HG02610 (cell line): ENCODE results near the gene LNX1.
A peak's percentile ranks its signal among the peaks of the same experiment; 100 is the strongest.

Experiments
- ATAC-seq: cut with Tn5 transposase; IDR thresholded peaks from one replicate; pipeline ENCODE4 v1.9.1; 2021; ENCODE audit warnings: mild to moderate bottlenecking, moderate library complexity; ENCODE audit not compliant: unreplicated experiment

Gene LNX1

DNA sequence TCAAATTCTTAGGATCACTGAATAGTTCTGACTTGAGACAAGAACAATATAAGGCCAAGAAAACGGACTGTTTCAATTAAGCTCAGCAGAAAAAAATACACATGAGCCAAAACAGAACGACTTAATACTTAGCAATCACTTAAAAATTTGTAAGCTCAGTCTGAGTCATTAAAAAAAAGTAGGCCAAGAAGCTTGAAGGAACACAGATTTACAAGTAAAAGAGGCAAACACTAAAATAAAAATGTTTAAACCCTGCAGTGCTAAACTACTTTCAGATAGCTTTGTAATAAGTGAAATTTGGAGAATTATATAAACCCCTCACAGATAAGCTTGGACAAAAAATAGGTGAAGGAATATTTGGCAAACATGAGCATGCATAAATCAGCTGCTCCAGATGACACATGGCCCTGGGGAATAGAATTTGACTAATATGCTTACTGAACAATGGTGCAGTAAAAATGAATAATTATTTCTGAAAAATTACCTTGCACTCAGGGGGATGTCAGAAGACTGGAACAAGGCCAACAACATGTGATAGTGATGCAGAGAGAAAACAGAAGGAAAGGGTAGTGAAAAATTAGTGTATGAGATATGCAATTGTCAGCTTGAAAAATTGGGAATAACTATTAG is 49.6 kb downstream of the LNX1 start:
- ATAC-seq: peak; percentile 74

DNA sequence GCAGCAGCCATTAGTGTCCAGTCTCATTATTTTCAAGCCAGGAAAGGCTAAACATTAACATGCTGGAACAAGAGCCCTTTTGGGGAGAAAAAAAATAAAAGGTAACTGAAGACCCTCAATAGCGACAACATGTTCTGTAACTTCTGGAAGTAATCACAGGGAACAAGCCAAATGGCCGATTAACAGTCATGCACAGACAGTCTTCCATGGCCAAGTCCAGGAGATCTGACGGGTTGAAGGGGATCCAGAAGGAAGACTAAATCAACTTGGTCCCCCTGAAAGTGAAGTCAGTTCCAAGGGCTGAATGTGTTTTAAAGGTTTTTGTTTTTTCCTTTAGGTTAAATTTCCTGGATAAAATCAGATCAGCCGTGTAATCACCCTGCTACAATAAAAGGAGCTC is 52.5 kb downstream of the LNX1 start:
- ATAC-seq: no peak

DNA sequence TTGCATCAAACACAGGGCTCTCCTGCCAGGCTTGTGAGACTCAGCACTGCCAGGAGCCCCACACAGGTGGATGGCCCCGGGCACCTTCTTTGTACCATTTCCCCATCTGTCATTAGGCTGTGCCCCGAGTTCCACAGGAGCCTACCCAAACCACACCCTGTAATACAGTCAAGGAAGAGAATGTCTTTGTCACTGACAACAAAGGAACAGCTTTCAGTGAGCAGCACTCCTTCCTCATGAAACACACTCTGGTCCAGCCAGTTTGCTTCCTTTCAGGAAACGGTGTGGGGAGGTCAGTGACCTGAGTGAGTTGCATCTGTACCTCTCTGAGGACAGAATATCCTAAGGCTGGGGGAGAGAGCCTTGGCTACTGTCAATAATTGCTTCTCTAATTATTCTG is 53.7 kb downstream of the LNX1 start:
- no peak for ATAC-seq

DNA sequence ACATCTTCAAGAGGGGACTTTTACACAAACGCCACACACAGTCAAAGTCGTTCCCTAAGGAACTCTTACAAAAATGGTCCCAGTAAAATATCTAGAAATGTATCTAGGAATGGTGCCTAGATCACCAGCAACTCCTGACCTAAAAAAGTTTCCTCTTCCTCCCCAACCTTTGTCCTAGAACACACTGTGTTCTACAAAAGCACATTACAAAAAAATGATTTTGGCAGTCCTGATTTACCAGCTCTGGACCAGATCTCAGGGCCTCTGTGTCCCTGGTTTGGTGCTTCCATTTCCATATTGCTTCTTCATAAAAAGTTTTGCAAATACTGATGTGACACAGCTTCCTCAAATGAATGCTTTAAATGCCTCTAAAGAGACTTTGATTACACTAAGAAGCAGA is 55.0 kb downstream of the LNX1 start:
- no peak for ATAC-seq

DNA sequence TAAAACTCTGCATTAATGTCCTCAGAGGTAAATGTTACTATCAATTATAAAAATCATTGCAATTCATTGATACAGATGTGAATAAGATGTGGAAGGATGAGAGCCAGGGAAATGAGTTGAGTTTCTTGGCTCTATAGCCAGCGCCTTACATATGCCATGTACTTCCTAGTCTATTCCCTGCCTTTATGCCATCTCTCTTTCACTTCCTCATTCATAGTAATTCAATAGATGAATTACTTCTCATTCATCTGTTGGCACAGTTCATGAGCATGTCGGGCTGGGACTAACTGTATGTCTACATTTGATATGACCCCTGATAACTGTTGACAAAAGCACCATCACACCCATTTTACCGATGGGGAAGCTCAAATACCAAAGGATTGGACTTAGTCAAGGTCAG is 55.7 kb downstream of the LNX1 start:
- ATAC-seq: no peak

DNA sequence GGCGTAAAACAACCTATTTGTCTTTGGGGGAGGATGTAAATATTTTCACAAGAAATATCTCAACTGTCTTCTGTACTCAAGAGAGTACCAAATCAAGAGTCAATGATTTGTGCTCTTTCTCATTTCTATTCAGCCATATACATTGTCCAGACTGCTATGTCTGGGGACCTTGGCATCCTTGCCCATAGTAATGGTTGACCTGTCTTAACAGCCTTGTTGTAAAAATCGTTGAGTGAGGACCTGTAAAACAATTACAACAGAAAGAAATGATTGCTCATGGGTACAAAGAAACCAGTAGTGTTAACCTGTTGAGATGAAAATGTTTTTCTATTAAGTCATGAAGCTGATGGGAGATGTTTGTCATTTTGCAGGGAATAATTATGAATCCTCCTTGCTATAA is 56.6 kb downstream of the LNX1 start:
- no peak for ATAC-seq

DNA sequence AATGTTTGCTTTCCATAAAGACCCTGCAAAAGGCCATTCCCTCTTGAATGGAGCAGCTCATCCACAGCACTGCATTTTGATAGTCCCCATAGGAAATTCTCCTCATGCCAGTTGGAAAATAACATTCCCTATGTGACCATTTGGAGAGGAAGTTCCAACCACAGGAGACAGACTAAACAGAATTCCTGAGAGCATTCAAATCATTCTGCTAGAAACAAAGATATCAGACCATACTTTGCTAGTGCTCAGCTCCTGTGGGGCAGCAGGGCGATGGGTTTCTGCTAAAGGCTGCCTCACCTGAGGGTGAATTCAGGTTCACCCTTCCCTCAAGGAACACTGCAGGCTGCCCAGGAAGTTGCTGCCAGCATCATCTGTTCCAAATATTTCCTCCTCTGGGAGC is 58.8 kb downstream of the LNX1 start:
- no peak for ATAC-seq

DNA sequence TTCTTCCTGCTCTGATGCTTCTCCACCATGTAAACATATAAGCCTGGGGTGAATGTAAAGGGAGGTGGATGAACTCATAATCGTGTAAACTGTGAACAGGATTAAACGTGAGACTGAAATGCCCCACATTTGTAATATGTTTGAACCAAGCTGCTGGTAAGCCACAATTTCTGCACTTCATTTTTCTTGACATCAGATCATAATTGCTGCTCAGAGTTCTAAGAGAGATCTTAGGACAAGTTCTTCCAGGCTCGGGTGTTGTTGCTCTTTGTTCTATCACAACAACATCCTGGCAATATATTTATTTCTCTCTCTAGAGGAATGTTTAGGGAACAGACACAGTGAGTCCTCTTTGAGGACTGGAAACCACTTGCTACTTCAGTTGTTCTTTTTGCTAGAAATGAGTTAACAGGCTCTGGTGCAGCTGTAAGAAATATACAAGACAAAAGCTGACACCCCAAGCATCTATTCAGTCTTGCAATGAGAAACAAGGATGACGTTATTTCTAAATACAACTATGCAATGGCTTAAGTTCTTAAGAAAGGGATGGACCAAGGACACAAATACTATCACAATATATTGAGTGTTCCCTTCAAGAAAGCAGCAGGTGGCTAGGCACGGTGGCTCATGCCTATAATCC is 59.6 kb downstream of the LNX1 start:
- ATAC-seq: no peak

DNA sequence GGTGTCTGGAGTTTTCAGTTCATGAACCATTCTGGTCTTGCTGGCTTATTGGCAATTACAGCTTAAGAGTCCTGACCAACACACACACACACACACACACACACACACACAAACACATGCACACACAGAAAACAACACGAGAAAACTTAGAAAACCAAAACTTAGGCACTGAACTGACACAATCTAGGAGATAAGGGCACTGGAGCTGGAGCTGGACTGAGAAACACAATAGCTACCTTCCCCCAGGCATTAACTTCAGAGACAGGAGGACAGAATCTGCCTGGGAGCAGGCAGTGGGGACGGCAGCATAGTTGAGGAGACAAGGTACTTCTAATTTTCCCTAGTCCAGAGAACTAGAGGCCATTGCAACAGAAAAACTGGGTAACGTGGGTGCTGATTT is 62.3 kb downstream of the LNX1 start:
- ATAC-seq: no peak

DNA sequence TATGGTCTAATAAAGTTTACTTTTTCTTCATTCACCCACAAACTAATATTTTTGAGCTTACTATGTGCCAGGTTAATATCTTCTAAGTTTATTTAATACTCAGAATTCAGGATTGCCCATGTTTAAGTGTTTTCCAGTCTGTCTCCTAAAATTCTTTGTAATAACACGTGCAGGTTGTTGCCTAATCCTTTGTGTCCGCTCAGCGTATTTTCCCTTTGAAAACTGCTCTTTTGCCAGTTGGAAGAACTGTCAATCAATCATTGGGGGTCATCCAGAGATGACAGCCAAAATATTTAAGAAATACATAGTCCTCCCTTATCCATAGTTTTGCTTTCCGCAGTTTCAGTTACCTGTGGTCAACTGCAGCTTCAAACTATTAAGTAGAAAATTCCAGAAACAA is 63.4 kb downstream of the LNX1 start:
- no peak for ATAC-seq

DNA sequence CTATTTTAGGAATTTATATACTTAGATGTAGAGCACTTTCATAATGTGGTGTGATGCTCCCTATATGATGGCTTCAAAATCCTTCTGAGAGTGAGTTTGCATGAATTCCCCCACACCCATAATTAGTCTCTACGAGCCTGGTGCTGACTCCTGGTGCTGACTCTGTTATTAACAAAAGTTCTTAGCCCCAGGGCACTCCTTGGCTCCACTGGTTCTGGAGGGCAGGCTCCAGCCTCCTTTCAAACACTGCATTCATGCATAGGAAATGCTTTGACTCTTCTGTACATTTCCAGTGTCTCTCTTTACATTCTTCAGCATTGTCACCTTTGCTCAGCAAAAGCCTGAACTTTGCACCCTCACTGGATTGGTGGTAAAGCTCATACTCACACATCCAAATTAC is 64.0 kb downstream of the LNX1 start:
- no peak for ATAC-seq

DNA sequence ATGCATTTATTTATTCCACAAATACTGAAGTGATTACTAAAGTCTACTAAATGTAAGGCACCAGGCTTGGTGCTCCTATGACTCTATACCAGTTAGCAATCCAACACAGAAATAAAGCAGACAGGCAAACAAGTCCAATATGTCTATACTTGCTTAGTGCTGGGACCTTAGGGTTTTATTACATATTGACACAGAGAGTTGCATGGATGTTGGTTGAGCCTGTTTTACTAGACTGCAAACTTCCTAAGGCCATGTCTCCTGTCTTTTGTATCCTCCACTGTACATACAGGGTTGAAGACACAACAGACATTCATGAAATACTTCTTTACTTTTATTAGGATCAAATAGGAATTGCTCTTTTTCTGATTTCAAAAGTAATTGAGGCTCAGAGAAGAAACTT is 69.0 kb downstream of the LNX1 start:
- no peak for ATAC-seq

DNA sequence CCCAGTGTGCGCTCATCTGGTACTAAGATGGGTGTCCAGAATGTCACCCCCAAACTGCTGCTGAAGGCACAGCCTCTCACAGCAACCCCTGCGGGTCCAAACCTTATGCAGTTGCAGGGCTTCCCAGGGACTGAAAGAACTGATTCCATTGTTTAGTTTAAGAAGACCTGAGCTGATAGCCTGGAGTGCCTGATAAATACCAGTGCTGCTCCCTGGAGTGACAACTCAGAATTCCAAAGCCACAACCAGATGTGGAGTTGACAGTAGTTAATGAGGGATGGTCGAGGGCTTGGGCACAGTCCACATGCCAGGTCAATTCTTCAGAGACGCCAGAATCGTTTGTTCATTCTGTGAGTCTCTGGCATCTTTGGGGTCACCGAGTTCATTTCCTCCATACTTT is 71.2 kb downstream of the LNX1 start:
- no peak for ATAC-seq

DNA sequence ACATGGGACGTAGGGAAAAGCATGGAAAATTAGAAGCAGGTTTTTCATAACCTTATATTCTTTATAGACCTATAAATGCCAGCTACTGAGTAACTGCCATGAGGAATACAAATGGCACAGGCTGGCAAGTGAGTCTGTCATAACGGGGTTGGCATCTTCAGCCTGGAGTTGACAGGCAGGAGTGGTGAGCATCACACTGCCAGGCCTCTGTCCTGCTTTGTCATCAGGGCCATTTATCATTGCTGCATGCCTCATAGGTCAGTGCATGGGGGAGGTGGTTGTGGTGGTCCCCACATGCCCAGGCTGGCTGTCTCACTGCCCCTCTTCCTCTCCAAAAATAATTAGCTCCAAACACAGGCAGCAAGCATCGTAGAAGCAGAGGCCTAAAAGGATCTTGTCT is 72.5 kb downstream of the LNX1 start:
- ATAC-seq: no peak

DNA sequence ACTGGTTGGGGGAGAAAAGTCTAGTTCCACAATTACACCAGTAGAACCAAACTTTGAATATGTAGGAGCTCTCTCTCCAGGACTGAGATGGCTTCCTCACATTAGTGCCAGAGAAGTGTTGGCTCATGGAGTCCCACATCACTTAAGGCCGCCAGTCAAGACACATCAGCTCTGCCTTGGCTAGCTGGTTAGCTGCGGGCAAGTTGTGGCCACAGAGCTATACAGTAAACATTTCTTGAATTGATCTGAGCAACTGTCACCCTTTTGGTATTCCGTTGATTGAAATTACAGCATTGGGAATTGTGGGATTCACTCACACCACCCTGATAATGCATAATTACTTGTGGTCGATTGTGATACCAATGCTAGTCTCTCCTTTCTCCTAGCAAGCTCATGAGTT is 76.2 kb downstream of the LNX1 start:
- no peak for ATAC-seq

DNA sequence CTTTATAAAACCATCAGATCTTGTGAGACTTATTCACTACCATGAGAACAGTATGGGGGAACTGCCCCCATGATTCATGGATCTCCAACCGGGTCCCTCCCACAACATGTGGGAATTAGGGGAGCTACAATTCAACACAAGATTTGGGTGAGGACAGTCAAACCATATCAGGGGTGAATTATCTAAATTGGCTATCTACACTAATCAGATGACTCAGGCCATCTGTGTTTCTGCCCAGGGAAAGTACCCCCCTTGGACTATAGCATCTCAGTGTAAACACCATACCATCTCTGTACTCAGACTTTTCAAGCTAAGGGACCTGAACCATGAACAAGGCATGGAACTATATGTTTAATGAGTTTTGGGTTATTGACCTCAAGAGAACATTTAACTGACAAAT is 76.8 kb downstream of the LNX1 start:
- ATAC-seq: no peak

DNA sequence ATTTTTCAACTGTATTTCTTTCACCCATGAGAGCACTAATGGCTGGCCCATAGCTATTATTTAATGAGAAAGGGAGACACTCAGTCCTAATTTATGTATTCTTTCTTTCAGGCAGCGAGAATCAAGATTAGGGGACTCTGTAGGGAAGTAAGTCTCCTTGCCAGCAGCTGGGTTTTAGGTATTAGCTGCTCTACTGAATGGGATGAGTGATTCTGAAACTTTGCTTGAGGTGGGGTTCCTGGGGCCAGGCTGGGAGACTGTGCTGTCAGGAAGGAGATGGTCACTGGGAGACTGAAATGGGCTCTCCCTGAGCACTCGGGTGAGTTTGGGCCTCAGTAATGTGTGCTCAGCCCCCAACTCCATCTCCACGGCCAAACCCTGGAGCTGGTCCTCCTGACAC is 78.7 kb downstream of the LNX1 start:
- no peak for ATAC-seq

DNA sequence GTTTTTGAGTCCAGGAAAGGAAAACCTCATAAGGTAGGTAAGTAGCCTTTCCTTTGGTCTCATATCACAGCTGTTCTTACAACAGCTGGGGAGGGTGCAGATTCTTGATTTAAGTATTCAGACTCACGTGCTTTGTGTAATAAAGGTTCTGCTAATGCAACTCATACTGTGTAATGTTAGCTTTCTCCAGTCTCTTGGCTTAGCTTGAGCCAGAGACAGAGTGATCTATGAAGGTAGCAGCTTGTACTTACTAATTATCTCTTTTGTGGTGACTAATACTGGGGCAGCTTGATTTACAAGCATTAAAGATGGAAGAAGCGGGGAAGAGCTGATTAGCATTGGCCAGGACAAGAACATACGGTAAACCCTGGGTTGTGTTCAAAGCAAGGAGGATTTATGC is 80.3 kb downstream of the LNX1 start:
- no peak for ATAC-seq

DNA sequence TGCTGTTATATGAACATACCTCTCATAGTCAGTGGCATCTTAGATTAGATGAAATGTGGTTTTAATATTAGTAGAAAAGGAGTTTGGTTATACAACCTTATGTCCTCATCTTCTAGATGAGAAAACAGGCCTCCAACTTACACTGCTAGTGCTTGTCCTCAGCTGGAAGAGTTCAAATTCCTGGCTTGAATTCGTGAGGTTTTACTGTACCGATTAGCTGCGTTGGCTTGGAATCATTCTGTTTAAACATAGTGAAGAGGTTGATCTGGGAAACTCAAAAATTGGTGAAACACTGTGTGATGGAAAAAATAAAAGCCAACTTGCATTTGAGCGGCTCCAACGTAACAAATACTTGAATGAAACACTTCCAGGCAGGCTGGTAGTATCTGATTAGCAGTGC is 81.0 kb downstream of the LNX1 start:
- no peak for ATAC-seq

DNA sequence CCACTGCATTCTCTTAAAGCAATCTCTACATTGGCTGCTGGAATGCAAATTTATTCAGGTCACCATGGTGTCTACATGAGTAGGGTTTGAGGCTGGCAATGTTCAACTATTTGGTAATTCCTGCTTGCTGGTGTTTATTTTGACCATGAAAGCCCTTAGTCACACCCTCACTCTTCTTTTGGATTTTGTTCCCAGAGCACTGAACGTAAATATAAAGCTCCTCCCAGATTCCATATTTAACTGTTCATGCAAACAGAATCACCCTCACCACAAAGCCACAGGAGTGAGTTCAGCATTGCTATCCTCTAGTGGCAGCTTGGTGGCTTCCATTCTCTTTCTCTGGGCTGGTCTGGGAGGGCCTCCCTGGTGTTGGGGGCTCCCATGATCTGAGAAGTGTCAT is 82.8 kb downstream of the LNX1 start:
- ATAC-seq: no peak

DNA sequence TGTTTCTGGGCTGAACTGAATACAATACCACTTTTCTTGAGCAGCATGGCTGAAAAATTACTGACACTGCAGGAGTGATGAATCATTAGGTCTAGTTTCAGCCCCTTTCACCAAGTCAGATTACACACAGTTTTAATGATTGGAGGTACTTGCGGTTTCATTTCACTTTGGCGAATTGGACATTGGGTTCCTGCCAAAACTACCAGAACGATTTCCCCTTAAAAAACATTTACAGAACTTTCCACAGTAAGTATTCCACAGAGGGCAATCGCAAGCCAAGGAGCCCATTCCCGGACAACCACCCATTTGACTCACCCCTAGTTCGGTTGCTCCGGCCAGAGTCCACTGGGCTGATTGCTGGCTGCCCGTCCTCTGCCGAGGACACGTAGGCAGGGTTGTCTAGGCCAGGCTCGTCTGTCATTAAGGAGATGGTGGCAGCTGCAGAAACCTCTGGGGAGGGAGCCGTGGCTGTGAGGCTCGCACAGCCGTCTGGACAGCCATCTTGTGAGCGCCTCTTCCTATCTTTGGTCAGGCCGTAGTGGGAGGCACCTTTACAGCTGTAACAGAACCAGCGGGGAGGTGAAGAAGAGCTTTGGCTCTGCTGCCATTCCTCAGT is 83.5 kb downstream of the LNX1 start:
- ATAC-seq: no peak

DNA sequence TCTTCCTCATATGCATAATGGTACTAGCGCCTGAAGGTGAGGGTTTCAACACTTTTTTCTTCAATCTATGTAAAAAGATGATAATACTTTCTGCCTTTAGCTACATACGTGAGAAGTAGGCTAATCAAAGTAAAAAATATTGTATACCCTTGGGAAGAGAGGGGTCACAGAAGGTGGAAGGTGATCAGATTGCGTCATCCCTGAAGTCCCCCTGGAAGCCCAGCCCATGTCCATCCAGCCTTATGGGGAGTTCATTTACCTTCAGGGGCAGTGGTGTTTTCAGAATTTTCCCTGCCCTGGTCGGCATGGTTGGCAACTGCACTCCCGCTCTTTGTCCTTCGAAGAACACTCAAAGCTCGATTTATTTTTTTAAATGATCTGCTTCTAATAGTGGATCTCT is 84.2 kb downstream of the LNX1 start:
- no peak for ATAC-seq

DNA sequence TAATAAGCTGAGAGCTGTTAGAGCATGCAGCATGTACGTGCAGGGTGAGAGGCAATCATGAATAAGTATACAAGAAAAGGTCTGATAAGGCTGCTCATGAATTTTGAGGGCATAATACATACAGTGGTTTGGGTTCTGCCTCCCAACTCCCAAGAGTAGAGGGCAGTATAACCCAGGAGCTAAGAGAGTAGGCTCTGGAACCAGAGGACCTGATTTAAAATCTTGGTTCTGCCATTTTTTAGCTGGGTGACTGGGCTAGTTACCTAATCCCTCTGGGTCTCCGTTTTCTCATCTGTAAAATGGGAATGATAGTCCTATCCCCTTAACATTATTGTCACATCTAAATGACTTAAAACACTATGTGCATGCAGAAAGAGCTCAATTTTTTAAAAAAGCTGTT is 85.3 kb downstream of the LNX1 start:
- no peak for ATAC-seq
